ENCODE data around the gene TGDS. TPM values are rescaled to one million over a fixed set of nuclear protein-coding genes. Genes with fewer than 3 reads are reported as not detected.

The TGDS gene
- total RNA-seq, 1 experiment from 2014 or later = 21.0 TPM

- H3K27me3 ChIP-seq (ENCODE audit: control insufficient read depth, insufficient read depth, low read length) = no peaks in the 10 kb centered on the region
- no peak overlapping the region for H3K4me3 ChIP-seq (ENCODE audit: insufficient read depth, low read depth, low read length)
- no peak for DNase-seq
- no peaks in the 10 kb centered on the region for H3K36me3 ChIP-seq (replicated peaks; ENCODE audit: control insufficient read depth, insufficient read depth, low read length)
Observed at GRCh38 chr13:94525781-94526180, 70.2 kb downstream of the TGDS start.

DNA sequence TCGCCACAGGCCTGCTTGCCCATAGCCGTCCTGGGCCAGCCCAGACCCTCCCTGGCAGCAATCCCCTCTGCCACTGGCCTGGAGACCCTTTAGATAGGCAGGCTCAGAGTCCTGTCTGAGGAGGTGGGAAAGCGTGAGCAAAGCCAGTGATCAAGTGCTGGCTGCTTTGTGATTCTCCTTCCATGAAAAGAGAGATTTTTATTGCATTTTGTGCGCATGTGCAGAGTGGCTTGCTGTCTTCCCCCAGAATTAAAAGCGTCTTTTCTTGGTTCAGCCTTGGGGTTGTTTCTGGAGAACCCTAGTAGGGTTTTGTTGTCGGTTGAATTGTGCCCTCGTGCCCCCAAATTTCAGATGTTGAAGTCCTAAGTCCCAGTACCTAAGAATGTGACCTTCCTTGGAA, 71.5 kb downstream of the TGDS start:
- H3K27me3 ChIP-seq (ENCODE audit: control insufficient read depth, insufficient read depth, low read length) = no peaks in the 10 kb centered on the region
- H3K36me3 ChIP-seq (replicated peaks; ENCODE audit: control insufficient read depth, insufficient read depth, low read length) = no peaks in the 10 kb centered on the region
- H3K4me3 ChIP-seq (ENCODE audit: insufficient read depth, low read depth, low read length) = no peak overlapping the region
- DNase-seq = no peak

Other genes starting within 250 kb of the TGDS start
- 0.04 TPM in 1 of 2 replicates, not detected in the other for gene DCT, start 116.5 kb downstream of the TGDS start, total RNA-seq (2014; rRNA removed; shearing (Covaris generic))
- gene GPR180, start 5.7 kb upstream of the TGDS start, total RNA-seq (2014; rRNA removed; shearing (Covaris generic)) = 5.6 and 6.7 TPM in 2 replicates
- 3.9 and 5.1 TPM in 2 replicates for gene SOX21, start 116.4 kb upstream of the TGDS start, total RNA-seq (2014; rRNA removed; shearing (Covaris generic))

Measured in H7 (cell line).